Measurements from ENCODE around the gene L3HYPDH.

- TF ChIP-seq, protein P1, sequence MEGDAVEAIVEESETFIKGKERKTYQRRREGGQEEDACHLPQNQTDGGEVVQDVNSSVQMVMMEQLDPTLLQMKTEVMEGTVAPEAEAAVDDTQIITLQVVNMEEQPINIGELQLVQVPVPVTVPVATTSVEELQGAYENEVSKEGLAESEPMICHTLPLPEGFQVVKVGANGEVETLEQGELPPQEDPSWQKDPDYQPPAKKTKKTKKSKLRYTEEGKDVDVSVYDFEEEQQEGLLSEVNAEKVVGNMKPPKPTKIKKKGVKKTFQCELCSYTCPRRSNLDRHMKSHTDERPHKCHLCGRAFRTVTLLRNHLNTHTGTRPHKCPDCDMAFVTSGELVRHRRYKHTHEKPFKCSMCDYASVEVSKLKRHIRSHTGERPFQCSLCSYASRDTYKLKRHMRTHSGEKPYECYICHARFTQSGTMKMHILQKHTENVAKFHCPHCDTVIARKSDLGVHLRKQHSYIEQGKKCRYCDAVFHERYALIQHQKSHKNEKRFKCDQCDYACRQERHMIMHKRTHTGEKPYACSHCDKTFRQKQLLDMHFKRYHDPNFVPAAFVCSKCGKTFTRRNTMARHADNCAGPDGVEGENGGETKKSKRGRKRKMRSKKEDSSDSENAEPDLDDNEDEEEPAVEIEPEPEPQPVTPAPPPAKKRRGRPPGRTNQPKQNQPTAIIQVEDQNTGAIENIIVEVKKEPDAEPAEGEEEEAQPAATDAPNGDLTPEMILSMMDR (IDR thresholded peaks at IDR 0.05), result no peak
- TF ChIP-seq POLR2AphosphoS5 (IDR thresholded peaks at IDR 0.05; ENCODE audit: low read depth, low read length) (no peak), SIN3A (IDR thresholded peaks at IDR 0.05; ENCODE audit: borderline replicate concordance, insufficient read depth, low read depth, low read length) (no peak), REST (IDR thresholded peaks at IDR 0.05; ENCODE audit: insufficient read depth in 1 of 2, low read depth in 2 of 2, low read length in 1 of 2) (no peak)
Measured at GRCh38 chr14:59530349-59530748, 46.1 kb upstream of the L3HYPDH start.

All from Panc1 (cell line).